Activated T-cell treated with anti-CD3 and anti-CD28 coated beads for 24 hours (primary cell): ENCODE results near the gene FGFBP2.
"Not testable (repeated sequence)": the region's sequence is repeated elsewhere in the genome, so short reads cannot be mapped to it uniquely, and the experiment has no call there.

ENCODE experiments used
- DNase-seq: peaks from one replicate; pipeline ENCODE4 v3.0.0-alpha.2; 2020; ENCODE audit warnings: low read depth

The FGFBP2 gene

GRCh38 chr4:15930314-15930713 lies 32.7 kb downstream of the FGFBP2 start:
- DNase-seq = no peak

- no peak for DNase-seq
These were observed 33.4 kb downstream of the FGFBP2 start for GRCh38 chr4:15929540-15929939.

GRCh38 chr4:15928883-15929282 lies 34.1 kb downstream of the FGFBP2 start:
- no peak for DNase-seq

- no peak for DNase-seq
These were observed 36.5 kb downstream of the FGFBP2 start for GRCh38 chr4:15926486-15926885.

- no peak for DNase-seq
These were observed 37.1 kb downstream of the FGFBP2 start for GRCh38 chr4:15925830-15926229.

GRCh38 chr4:15921592-15921932 lies 41.4 kb downstream of the FGFBP2 start:
- no peak for DNase-seq

GRCh38 chr4:15920723-15921591 lies 42.0 kb downstream of the FGFBP2 start:
- no peak for DNase-seq

GRCh38 chr4:15918484-15919129 lies 44.4 kb downstream of the FGFBP2 start:
- no peak for DNase-seq

GRCh38 chr4:15917297-15917696 lies 45.7 kb downstream of the FGFBP2 start:
- DNase-seq = no peak

GRCh38 chr4:15916358-15916757 lies 46.6 kb downstream of the FGFBP2 start:
- DNase-seq = not testable (repeated sequence)

- no peak for DNase-seq
These were observed 48.2 kb downstream of the FGFBP2 start for GRCh38 chr4:15914736-15915135.

GRCh38 chr4:15914291-15914690 lies 48.7 kb downstream of the FGFBP2 start:
- DNase-seq = no peak

- no peak for DNase-seq
These were observed 49.4 kb downstream of the FGFBP2 start for GRCh38 chr4:15913631-15913970.

GRCh38 chr4:15912961-15913630 lies 49.9 kb downstream of the FGFBP2 start:
- DNase-seq = no peak

GRCh38 chr4:15912236-15912635 lies 50.7 kb downstream of the FGFBP2 start:
- DNase-seq = no peak
